ENCODE results near the gene TEX264.

The TEX264 gene

GRCh38 chr3:51702156-51702555, 31.1 kb downstream of the TEX264 start:
- DNase-seq: no peak

- no peak for DNase-seq
Measured at GRCh38 chr3:51703068-51703760, 32.2 kb downstream of the TEX264 start.

GRCh38 chr3:51703761-51704510, 32.9 kb downstream of the TEX264 start:
- DNase-seq: no peak

GRCh38 chr3:51704511-51704950, 33.5 kb downstream of the TEX264 start:
- no peak for DNase-seq

- DNase-seq: no peak
Measured at GRCh38 chr3:51705276-51706020, 34.4 kb downstream of the TEX264 start.

- no peak for DNase-seq
Measured at GRCh38 chr3:51706021-51706485, 35.0 kb downstream of the TEX264 start.

- DNase-seq: peak; percentile 97
Measured at GRCh38 chr3:51706788-51707731, 36.0 kb downstream of the TEX264 start, which contains the start of gene GRM2. Gene GRM2 (plus strand): TSS chr3:51707068. CDS start chr3:51708984, 1,916 bp downstream.

- DNase-seq: peak; percentile 35
Measured at GRCh38 chr3:51708216-51708845, 37.3 kb downstream of the TEX264 start.

- peak; percentile 50 for DNase-seq
Measured at GRCh38 chr3:51709004-51709420, 38.0 kb downstream of the TEX264 start.

GRCh38 chr3:51709675-51710074, 38.6 kb downstream of the TEX264 start:
- peak; percentile 22 for DNase-seq

GRCh38 chr3:51710631-51711351, 39.7 kb downstream of the TEX264 start:
- DNase-seq: peak; percentile 69

GRCh38 chr3:51711352-51712037, 40.4 kb downstream of the TEX264 start:
- DNase-seq: no peak

GRCh38 chr3:51712038-51712420, 41.0 kb downstream of the TEX264 start:
- no peak for DNase-seq

- no peak for DNase-seq
Measured at GRCh38 chr3:51712511-51712931, 41.5 kb downstream of the TEX264 start.

- DNase-seq: peak; percentile 45
Measured at GRCh38 chr3:51712963-51713362, 41.9 kb downstream of the TEX264 start.

- DNase-seq: peak; percentile 48
Measured at GRCh38 chr3:51715231-51715976, 44.4 kb downstream of the TEX264 start.

- DNase-seq: no peak
Measured at GRCh38 chr3:51715977-51716294, 44.9 kb downstream of the TEX264 start.

GRCh38 chr3:51716805-51717204, 45.8 kb downstream of the TEX264 start:
- peak; percentile 48 for DNase-seq

- DNase-seq: peak; percentile 48
Measured at GRCh38 chr3:51717446-51717845, 46.4 kb downstream of the TEX264 start.

- DNase-seq: no peak
Measured at GRCh38 chr3:51717947-51718346, 46.9 kb downstream of the TEX264 start.

Measured in islet precursor cell (in vitro differentiated cells).